ENCODE measurements around the gene PCDHGC5.

PCDHGC5 gene

GRCh38 chr5:141518618-141519015 is 29.7 kb downstream of the PCDHGC5 start:
- peaks cover 22% of the 10 kb centered on the region for H3K36me3 ChIP-seq (ENCODE audit: control insufficient read depth, insufficient read depth, low read length)
- no peak overlapping the region for H3K4me3 ChIP-seq (replicated peaks; ENCODE audit: low read depth, low read length)
- TF ChIP-seq CTCF (IDR thresholded peaks at IDR 0.05; ENCODE audit: insufficient read depth, low read length, poor library complexity, severe bottlenecking), result no peak
- H3K27me3 ChIP-seq (replicated peaks; ENCODE audit: control insufficient read depth, insufficient read depth, low read length), result no peaks in the 10 kb centered on the region
- no peak for DNase-seq (ENCODE audit: extremely low read depth, insufficient read length)

GRCh38 chr5:141519605-141520565 is 31.0 kb downstream of the PCDHGC5 start:
- Histone ChIP-seq H3K27me3 (replicated peaks; ENCODE audit: control insufficient read depth, insufficient read depth, low read length) (no peaks in the 10 kb centered on the region), H3K36me3 (ENCODE audit: control insufficient read depth, insufficient read depth, low read length) (peaks cover 26% of the 10 kb centered on the region), H3K4me3 (replicated peaks; ENCODE audit: low read depth, low read length) (no peak overlapping the region)
- no peak for TF ChIP-seq CTCF (IDR thresholded peaks at IDR 0.05; ENCODE audit: insufficient read depth, low read length, poor library complexity, severe bottlenecking)
- DNase-seq (ENCODE audit: extremely low read depth, insufficient read length), result no peak

GRCh38 chr5:141521244-141521781 is 32.4 kb downstream of the PCDHGC5 start:
- no peak for DNase-seq (ENCODE audit: extremely low read depth, insufficient read length)
- Histone ChIP-seq H3K36me3 (ENCODE audit: control insufficient read depth, insufficient read depth, low read length) (peaks cover 24% of the 10 kb centered on the region), H3K4me3 (replicated peaks; ENCODE audit: low read depth, low read length) (no peak overlapping the region)

GRCh38 chr5:141522301-141522700 is 33.4 kb downstream of the PCDHGC5 start:
- TF ChIP-seq CTCF (IDR thresholded peaks at IDR 0.05; ENCODE audit: insufficient read depth, low read length, poor library complexity, severe bottlenecking), result no peak
- H3K27me3 ChIP-seq (replicated peaks; ENCODE audit: control insufficient read depth, insufficient read depth, low read length), result no peaks in the 10 kb centered on the region
- no peak overlapping the region for H3K4me3 ChIP-seq (replicated peaks; ENCODE audit: low read depth, low read length)
- no peak for DNase-seq (ENCODE audit: extremely low read depth, insufficient read length)
- H3K36me3 ChIP-seq (ENCODE audit: control insufficient read depth, insufficient read depth, low read length), result peaks cover 18% of the 10 kb centered on the region

More at GRCh38 chr5:141521244-141521781, 32.4 kb downstream of the PCDHGC5 start:
- H3K27me3 ChIP-seq (replicated peaks; ENCODE audit: control insufficient read depth, insufficient read depth, low read length), result no peaks in the 10 kb centered on the region
- TF ChIP-seq CTCF (IDR thresholded peaks at IDR 0.05; ENCODE audit: insufficient read depth, low read length, poor library complexity, severe bottlenecking), result no peak

- no peak for TF ChIP-seq CTCF (IDR thresholded peaks at IDR 0.05; ENCODE audit: insufficient read depth, low read length, poor library complexity, severe bottlenecking)
- H3K36me3 ChIP-seq (ENCODE audit: control insufficient read depth, insufficient read depth, low read length), result peaks cover 20% of the 10 kb centered on the region
These were observed 35.1 kb downstream of the PCDHGC5 start for GRCh38 chr5:141523991-141524390.

More at GRCh38 chr5:141523991-141524390, 35.1 kb downstream of the PCDHGC5 start:
- Histone ChIP-seq H3K4me3 (replicated peaks; ENCODE audit: low read depth, low read length) (no peak overlapping the region), H3K27me3 (replicated peaks; ENCODE audit: control insufficient read depth, insufficient read depth, low read length) (no peaks in the 10 kb centered on the region)
- DNase-seq (ENCODE audit: extremely low read depth, insufficient read length), result no peak
